ENCODE measurements around the gene PHF2. TPM values are rescaled to one million over a fixed set of nuclear protein-coding genes. Genes with fewer than 3 reads are reported as not detected.

The PHF2 gene
- total RNA-seq, 1 donor from 2014 or later: 12.1 TPM

DNA sequence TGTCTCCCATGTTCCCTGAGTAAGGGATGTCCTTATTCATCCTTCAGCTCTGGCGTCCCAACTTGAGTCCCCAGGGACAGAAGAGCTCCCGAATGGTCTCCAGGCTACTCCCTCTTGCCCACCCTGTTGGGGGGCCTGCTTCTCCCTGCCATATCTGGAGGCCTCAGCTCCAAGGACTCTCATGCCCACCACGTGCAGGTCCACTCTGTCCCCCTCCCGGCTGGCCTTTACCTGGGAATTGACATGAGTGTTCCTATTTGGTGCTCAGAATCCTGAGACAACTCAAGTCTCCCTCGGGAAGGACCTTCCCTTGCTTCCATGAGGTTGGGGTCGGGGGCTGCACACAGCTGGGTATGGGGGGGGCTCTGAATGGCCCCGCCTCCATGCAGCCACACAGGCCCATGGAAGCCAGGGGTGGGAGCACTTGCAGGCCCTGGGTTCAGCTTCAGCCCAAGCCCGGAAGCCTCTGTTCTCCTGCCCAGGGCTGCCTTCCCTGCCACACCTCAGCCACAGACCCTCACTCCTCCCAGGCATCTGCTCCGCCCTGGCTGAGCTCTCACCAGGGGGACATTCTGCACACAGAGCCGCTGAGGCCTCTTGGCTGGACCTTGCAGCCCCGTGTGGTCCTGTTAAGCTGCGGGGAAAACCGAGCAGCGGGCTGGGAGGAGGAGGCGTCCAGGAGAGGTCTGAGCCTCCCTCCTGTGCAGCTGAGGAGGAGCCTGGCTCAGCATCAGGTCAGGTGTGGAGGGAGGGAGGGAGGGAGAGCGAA lies 121.9 kb downstream of the PHF2 start:
- Histone ChIP-seq H3K79me2 (ENCODE audit: insufficient read depth, low read length) (no peaks in the 10 kb centered on the region), H3K27me3 (ENCODE audit: insufficient read depth, low read length) (no peaks in the 10 kb centered on the region), H3K4me1 (ENCODE audit: insufficient read depth, low read length) (no peaks in the 10 kb centered on the region), H3K27ac (ENCODE audit: low read depth, low read length) (no peak overlapping the region), H3K4me2 (ENCODE audit: low read length) (no peak overlapping the region), H2AFZ (ENCODE audit: low read depth, low read length) (no peak overlapping the region), H4K20me1 (ENCODE audit: insufficient read depth, low read length) (no peaks in the 10 kb centered on the region), H3K36me3 (ENCODE audit: insufficient read depth, low read length) (no peaks in the 10 kb centered on the region), H3K9me3 (ENCODE audit: insufficient read depth, low read depth, low read length) (peaks cover 5% of the 10 kb centered on the region), H3K9ac (ENCODE audit: low read length) (no peak overlapping the region), H3K4me3 (ENCODE audit: insufficient read depth, low read depth, low read length) (no peak overlapping the region)
- DNase-seq (ENCODE audit: low read depth) (no peak), FAIRE-seq (no peak)
- TF ChIP-seq, protein P1, sequence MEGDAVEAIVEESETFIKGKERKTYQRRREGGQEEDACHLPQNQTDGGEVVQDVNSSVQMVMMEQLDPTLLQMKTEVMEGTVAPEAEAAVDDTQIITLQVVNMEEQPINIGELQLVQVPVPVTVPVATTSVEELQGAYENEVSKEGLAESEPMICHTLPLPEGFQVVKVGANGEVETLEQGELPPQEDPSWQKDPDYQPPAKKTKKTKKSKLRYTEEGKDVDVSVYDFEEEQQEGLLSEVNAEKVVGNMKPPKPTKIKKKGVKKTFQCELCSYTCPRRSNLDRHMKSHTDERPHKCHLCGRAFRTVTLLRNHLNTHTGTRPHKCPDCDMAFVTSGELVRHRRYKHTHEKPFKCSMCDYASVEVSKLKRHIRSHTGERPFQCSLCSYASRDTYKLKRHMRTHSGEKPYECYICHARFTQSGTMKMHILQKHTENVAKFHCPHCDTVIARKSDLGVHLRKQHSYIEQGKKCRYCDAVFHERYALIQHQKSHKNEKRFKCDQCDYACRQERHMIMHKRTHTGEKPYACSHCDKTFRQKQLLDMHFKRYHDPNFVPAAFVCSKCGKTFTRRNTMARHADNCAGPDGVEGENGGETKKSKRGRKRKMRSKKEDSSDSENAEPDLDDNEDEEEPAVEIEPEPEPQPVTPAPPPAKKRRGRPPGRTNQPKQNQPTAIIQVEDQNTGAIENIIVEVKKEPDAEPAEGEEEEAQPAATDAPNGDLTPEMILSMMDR (IDR thresholded peaks at IDR 0.05; ENCODE audit: insufficient read depth, low read depth, low read length): no peak
- no peak for TF ChIP-seq EZH2 (IDR thresholded peaks at IDR 0.05; ENCODE audit: insufficient read depth, low read length)
- H3K9me3 Mint-ChIP-seq (ENCODE audit: unreplicated experiment): peaks cover 8% of the 10 kb centered on the region
- no peaks in the 10 kb centered on the region for H3K27me3 Mint-ChIP-seq (ENCODE audit: low read depth, unreplicated experiment)
- H3K4me3 Mint-ChIP-seq (ENCODE audit: unreplicated experiment): no peak overlapping the region
- no peak overlapping the region for H3K27ac Mint-ChIP-seq (ENCODE audit: unreplicated experiment)
- H3K36me3 Mint-ChIP-seq (ENCODE audit: low read depth, unreplicated experiment): no peaks in the 10 kb centered on the region
- H3K4me1 Mint-ChIP-seq (ENCODE audit: low read depth, unreplicated experiment): no peaks in the 10 kb centered on the region

DNA sequence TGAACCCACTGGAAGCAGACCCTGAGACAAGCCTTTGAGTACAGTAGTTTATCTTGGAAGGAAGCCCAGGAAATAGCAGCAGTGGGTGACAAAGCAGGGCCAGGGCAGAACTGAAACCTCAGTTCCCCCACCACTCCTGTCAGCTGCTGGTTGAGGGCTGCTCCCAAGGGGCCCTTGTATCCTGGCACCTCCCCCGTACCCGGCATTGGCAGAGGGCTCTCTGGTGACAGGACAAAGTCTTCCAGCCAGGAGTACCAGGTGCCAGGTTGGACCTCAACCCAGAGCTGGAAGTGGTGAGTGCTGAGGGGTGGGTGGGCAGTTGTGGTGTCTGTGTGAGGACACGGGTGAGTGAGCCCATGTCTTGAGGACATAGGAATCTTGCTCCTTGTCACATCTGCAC lies 123.3 kb downstream of the PHF2 start:
- no peaks in the 10 kb centered on the region for H3K27me3 ChIP-seq (ENCODE audit: insufficient read depth, low read length)
- Mint-ChIP-seq H3K27me3 (ENCODE audit: low read depth, unreplicated experiment) (no peaks in the 10 kb centered on the region), H3K4me1 (ENCODE audit: low read depth, unreplicated experiment) (no peaks in the 10 kb centered on the region), H3K27ac (ENCODE audit: unreplicated experiment) (no peak overlapping the region), H3K4me3 (ENCODE audit: unreplicated experiment) (no peak overlapping the region), H3K36me3 (ENCODE audit: low read depth, unreplicated experiment) (no peaks in the 10 kb centered on the region), H3K9me3 (ENCODE audit: unreplicated experiment) (peaks cover 8% of the 10 kb centered on the region)
- no peaks in the 10 kb centered on the region for H3K4me1 ChIP-seq (ENCODE audit: insufficient read depth, low read length)
- no peak overlapping the region for H3K4me2 ChIP-seq (ENCODE audit: low read length)
- H3K79me2 ChIP-seq (ENCODE audit: insufficient read depth, low read length): no peaks in the 10 kb centered on the region
- no peaks in the 10 kb centered on the region for H3K36me3 ChIP-seq (ENCODE audit: insufficient read depth, low read length)
- peaks cover 5% of the 10 kb centered on the region for H3K9me3 ChIP-seq (ENCODE audit: insufficient read depth, low read depth, low read length)
- H3K27ac ChIP-seq (ENCODE audit: low read depth, low read length): no peak overlapping the region
- H2AFZ ChIP-seq (ENCODE audit: low read depth, low read length): no peak overlapping the region
- H3K9ac ChIP-seq (ENCODE audit: low read length): no peak overlapping the region
- FAIRE-seq: no peak
- no peak for TF ChIP-seq EZH2 (IDR thresholded peaks at IDR 0.05; ENCODE audit: insufficient read depth, low read length)
- TF ChIP-seq, protein P1 (IDR thresholded peaks at IDR 0.05; ENCODE audit: insufficient read depth, low read depth, low read length): no peak
- H3K4me3 ChIP-seq (ENCODE audit: insufficient read depth, low read depth, low read length): no peak overlapping the region
- H4K20me1 ChIP-seq (ENCODE audit: insufficient read depth, low read length): no peaks in the 10 kb centered on the region
- DNase-seq (ENCODE audit: low read depth): no peak
